HG03558 (cell line): ENCODE data around the gene CDK19.

Experiments used
- ATAC-seq: cut with Tn5 transposase; IDR thresholded peaks from one replicate; pipeline ENCODE4 v1.9.1; 2021; ENCODE audit warnings: moderate number of reproducible peaks; ENCODE audit not compliant: unreplicated experiment; ENCODE audit errors: extremely low read depth

The CDK19 gene

DNA sequence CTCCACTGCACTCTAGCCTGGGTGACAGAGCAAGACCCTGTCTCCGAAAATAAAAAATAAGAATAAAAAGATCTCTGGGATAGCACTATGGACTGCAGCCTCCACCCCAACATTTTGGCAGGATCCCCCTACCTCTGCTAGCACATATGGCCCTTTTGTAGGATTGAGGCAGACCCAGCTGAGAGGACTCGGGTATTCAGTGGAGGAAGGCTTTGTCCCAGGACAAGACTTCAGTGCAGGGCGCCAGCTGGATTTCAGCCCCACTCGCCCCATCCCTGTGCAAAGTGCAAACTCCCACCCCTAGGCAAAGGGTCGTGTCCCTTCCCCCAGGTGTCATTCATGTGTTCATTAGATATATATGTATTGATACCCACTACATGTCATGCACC lies 254.3 kb downstream of the CDK19 start:
- no peak for ATAC-seq

DNA sequence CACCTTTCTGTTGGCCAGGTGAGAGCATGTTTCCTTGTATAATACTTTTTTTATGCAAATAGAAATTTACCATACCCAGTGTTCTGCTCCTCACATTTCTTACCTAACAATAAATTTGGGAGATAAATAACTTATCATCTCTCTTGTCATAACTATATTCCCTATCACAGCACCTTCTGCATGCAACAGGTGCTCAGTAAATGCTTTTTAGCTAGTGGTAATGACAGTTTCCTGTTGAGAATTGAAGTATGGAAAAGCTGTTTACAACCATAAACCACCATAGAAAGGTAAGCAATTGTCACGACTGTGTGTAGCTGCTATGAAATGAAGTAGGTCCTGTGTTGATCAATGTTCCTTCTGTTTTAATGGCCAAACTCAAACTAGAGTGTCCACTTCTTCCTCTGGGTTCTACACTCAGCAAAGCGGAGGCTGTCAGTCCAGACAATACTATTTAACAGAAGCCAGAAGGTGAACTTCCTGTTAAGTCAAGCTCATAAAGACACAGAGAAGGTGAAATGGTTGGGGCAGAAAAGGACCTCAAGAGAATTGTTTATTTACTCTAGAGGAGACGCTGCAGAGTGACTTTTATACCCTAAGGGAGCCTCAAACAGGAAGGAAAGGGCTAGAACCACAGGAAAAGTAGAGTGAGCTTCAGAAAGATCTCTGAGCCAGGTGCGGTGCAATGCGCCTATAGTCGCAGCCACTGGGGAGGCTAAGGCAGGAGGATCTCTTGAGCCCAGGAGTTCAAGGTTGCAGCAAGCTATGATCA lies 254.8 kb downstream of the CDK19 start:
- ATAC-seq: no peak
